H9 (cell line): ENCODE data around the gene CEP131. TPM values are rescaled to one million over a fixed set of nuclear protein-coding genes. Genes with fewer than 3 reads are reported as not detected.

Experiments
- DNase-seq: peaks from one replicate; pipeline ENCODE4 v3.0.0-alpha.2; 2017
- H2AFZ ChIP-seq: one replicate; pipeline ENCODE4 v1.6.1; 2013; ENCODE audit warnings: mild to moderate bottlenecking, low read length, control low read depth, moderate library complexity
- H2AK5ac ChIP-seq: 2 replicates; pipeline ENCODE4 v1.6.1; 2013; ENCODE audit warnings: low read length, control low read depth, mixed read lengths; ENCODE audit not compliant: insufficient read length
- H2BK120ac ChIP-seq: one replicate; pipeline ENCODE4 v1.6.1; 2013; ENCODE audit warnings: low read depth, mild to moderate bottlenecking, low read length, control low read depth, inconsistent platforms; ENCODE audit not compliant: poor library complexity, severe bottlenecking
- H2BK12ac ChIP-seq: 2 replicates; pipeline ENCODE4 v1.6.1; 2013; ENCODE audit warnings: low read length, control low read depth, mixed read lengths, low read depth; ENCODE audit not compliant: insufficient read length
- H2BK15ac ChIP-seq: 2 replicates; pipeline ENCODE4 v1.6.1; 2013; ENCODE audit warnings: low read depth, low read length, control low read depth
- H2BK20ac ChIP-seq: one replicate; pipeline ENCODE4 v1.6.1; 2013; ENCODE audit warnings: low read depth, mild to moderate bottlenecking, low read length, control low read depth, inconsistent platforms; ENCODE audit not compliant: poor library complexity, severe bottlenecking
- H2BK5ac ChIP-seq: 2 replicates; pipeline ENCODE4 v1.6.1; 2013; ENCODE audit warnings: low read length, control low read depth, mixed read lengths; ENCODE audit not compliant: insufficient read length
- H3K14ac ChIP-seq: 2 replicates; pipeline ENCODE4 v1.6.1; 2013; ENCODE audit warnings: low read length, control low read depth; ENCODE audit not compliant: insufficient read depth
- H3K18ac ChIP-seq: 2 replicates; pipeline ENCODE4 v1.6.1; 2013; ENCODE audit warnings: low read depth, mild to moderate bottlenecking, mixed read lengths, low read length, control low read depth; ENCODE audit not compliant: insufficient read length
- H3K23ac ChIP-seq: 2 replicates; pipeline ENCODE4 v1.6.1; 2013; ENCODE audit warnings: low read length, control low read depth, mixed read lengths, low read depth; ENCODE audit not compliant: insufficient read length
- H3K23me2 ChIP-seq: 2 replicates; pipeline ENCODE4 v1.6.1; 2013; ENCODE audit warnings: low read depth, mild to moderate bottlenecking, mixed read lengths, low read length, control low read depth; ENCODE audit not compliant: insufficient read length, poor library complexity, severe bottlenecking
- H3K27ac ChIP-seq: 2 replicates; pipeline ENCODE4 v1.5.1; 2013; ENCODE audit warnings: low read length, control low read depth, mixed read lengths, low read depth; ENCODE audit not compliant: insufficient read length
- H3K27me3 ChIP-seq: 2 replicates; pipeline ENCODE4 v1.6.1; 2013; ENCODE audit warnings: low read length, control low read depth, inconsistent platforms; ENCODE audit not compliant: insufficient read depth
- H3K4ac ChIP-seq: 2 replicates; pipeline ENCODE4 v1.6.1; 2013; ENCODE audit warnings: low read depth, mild to moderate bottlenecking, control low read depth, inconsistent platforms, low read length, moderate library complexity
- H3K4me1 ChIP-seq: 2 replicates; pipeline ENCODE4 v1.6.1; 2013; ENCODE audit warnings: low read length, control low read depth, inconsistent platforms; ENCODE audit not compliant: insufficient read depth
- H3K4me2 ChIP-seq: 2 replicates; pipeline ENCODE4 v1.6.1; 2013; ENCODE audit warnings: low read length, control low read depth, mixed read lengths; ENCODE audit not compliant: insufficient read length, insufficient read depth
- H3K56ac ChIP-seq: 2 replicates; pipeline ENCODE4 v1.6.1; 2013; ENCODE audit warnings: low read depth, mild to moderate bottlenecking, mixed read lengths, low read length, control low read depth; ENCODE audit not compliant: insufficient read length
- H3K79me1 ChIP-seq: 2 replicates; pipeline ENCODE4 v1.6.1; 2013; ENCODE audit warnings: low read depth, mild to moderate bottlenecking, moderate library complexity, low read length, control low read depth, inconsistent platforms; ENCODE audit not compliant: insufficient read depth, poor library complexity, severe bottlenecking
- H3K79me2 ChIP-seq: 2 replicates; pipeline ENCODE4 v1.6.1; 2013; ENCODE audit warnings: low read length, control low read depth, inconsistent platforms; ENCODE audit not compliant: insufficient read depth
- H3K9ac ChIP-seq: 2 replicates; pipeline ENCODE4 v1.6.1; 2013; ENCODE audit warnings: low read length, control low read depth, mixed read lengths; ENCODE audit not compliant: insufficient read length; ENCODE audit errors: extremely low read depth
- H3K9me3 ChIP-seq: one replicate; pipeline ENCODE4 v1.6.1; 2013; ENCODE audit warnings: low read depth, low read length, inconsistent platforms; ENCODE audit not compliant: control insufficient read depth
- H3T11ph ChIP-seq: one replicate; pipeline ENCODE4 v1.6.1; 2013; ENCODE audit warnings: mild to moderate bottlenecking, low read length, control low read depth, inconsistent platforms
- H4K20me1 ChIP-seq: one replicate; pipeline ENCODE4 v1.6.1; 2013; ENCODE audit not compliant: control insufficient read depth, insufficient read length, insufficient read depth
- H4K5ac ChIP-seq: 2 replicates; pipeline ENCODE4 v1.6.1; 2013; ENCODE audit warnings: low read depth, mild to moderate bottlenecking, mixed read lengths, low read length, control low read depth; ENCODE audit not compliant: insufficient read length
- H4K8ac ChIP-seq: replicated peaks from 2 replicates; pipeline ENCODE4 v1.6.1; 2013; ENCODE audit warnings: low read length, control low read depth, mixed read lengths, low read depth; ENCODE audit not compliant: insufficient read length
- H4K91ac ChIP-seq: 2 replicates; pipeline ENCODE4 v1.6.1; 2013; ENCODE audit warnings: low read depth, mild to moderate bottlenecking, moderate library complexity, mixed read lengths, low read length, control low read depth; ENCODE audit not compliant: insufficient read length
- H3K27ac Mint-ChIP-seq, 3 experiments: 2 replicates in 2 of 3; 3 replicates in 1 of 3; pipeline ENCODE4 v1.8.0; 2020 to 2021; ENCODE audit warnings: mixed read lengths in 3 of 3, mild to moderate bottlenecking in 1 of 3, moderate library complexity in 1 of 3
- H3K27me3 Mint-ChIP-seq: 2 replicates; pipeline ENCODE4 v1.8.0; 2021; ENCODE audit warnings: low read depth, mild to moderate bottlenecking, moderate library complexity, mixed read lengths
- H3K36me3 Mint-ChIP-seq, 3 experiments: 2 replicates in 2 of 3; 3 replicates in 1 of 3; pipeline ENCODE4 v1.8.0; 2020 to 2021; ENCODE audit warnings: low read depth in 3 of 3, mixed read lengths in 3 of 3; ENCODE audit not compliant: insufficient read depth in 1 of 3
- H3K4me1 Mint-ChIP-seq, 2 experiments: 2 replicates each; pipeline ENCODE4 v1.8.0; 2020; ENCODE audit warnings: mixed read lengths in 2 of 2
- H3K4me3 Mint-ChIP-seq, 2 experiments: 2 replicates in 1 of 2; 3 replicates in 1 of 2; pipeline ENCODE4 v1.8.0; 2020 to 2021; ENCODE audit warnings: mild to moderate bottlenecking in 2 of 2, mixed read lengths in 2 of 2, moderate library complexity in 1 of 2
- H3K9me3 Mint-ChIP-seq, 2 experiments: 2 replicates in 1 of 2; 3 replicates in 1 of 2; pipeline ENCODE4 v1.8.0; 2020; ENCODE audit warnings: mild to moderate bottlenecking in 2 of 2, mixed read lengths in 2 of 2, moderate library complexity in 1 of 2
- CTCF ChIP-seq: fragments of 200-600 bp; sonication (generic); conservative IDR thresholded peaks from 3 replicates; pipeline ENCODE4 v1.8.0; 2021; ENCODE audit warnings: antibody characterized with exemption, mild to moderate bottlenecking
- whole genome bisulfite sequencing: extraction: QIAGEN DNeasy Blood & Tissue Kit; methylation state at CpG from one replicate; pipeline ENCODE4 v1.1.7; 2013; ENCODE audit warnings: missing lambda C conversion rate, low lambda C conversion rate, mixed read lengths; ENCODE audit not compliant: insufficient read length; ENCODE audit errors: extremely low coverage; 5-methylcytosine and 5-hydroxymethylcytosine counted together
- total RNA-seq: library from RNA; stranded (reverse); gene quantifications from 2 replicates; pipeline ENCODE4 v1.2.1, GENCODE V29; 2021

CEP131 gene
- total RNA-seq, 1 experiment from 2014 or later: 16.3 TPM

GRCh38 chr17:81234506-81234855, 11.7 kb upstream of the CEP131 start:
- no peak overlapping the region for H3K4ac ChIP-seq
- no peak overlapping the region for H3K23ac ChIP-seq
- H2BK15ac ChIP-seq: no peak overlapping the region
- H4K5ac ChIP-seq: no peak overlapping the region
- no peak overlapping the region for H2BK120ac ChIP-seq
- no peak overlapping the region for H2BK12ac ChIP-seq
- no peak overlapping the region for H3K27ac ChIP-seq
- Mint-ChIP-seq H3K27me3 (no peaks in the 10 kb centered on the region), H3K4me1 (peaks cover 6 to 7% of the 10 kb centered on the region in 2 experiments), H3K4me3 (no peak overlapping the region), H3K9me3 (no peaks in the 10 kb centered on the region; a peak in 1 of 5 replicates), H3K27ac (peak overlapping the region in 1 of 3 experiments; percentile 51; a peak in 1 of 7 replicates), H3K36me3 (peaks cover 11 to 14% (median 14%) of the 10 kb centered on the region in 3 experiments)
- no peak overlapping the region for H3K14ac ChIP-seq
- H3K27me3 ChIP-seq: no peaks in the 10 kb centered on the region
- no peak overlapping the region for H3K9ac ChIP-seq
- no peak for DNase-seq
- no peak for TF ChIP-seq CTCF
- H4K8ac ChIP-seq: no peak overlapping the region
- H2AK5ac ChIP-seq: no peak overlapping the region
- no peak overlapping the region for H2BK20ac ChIP-seq
- H3T11ph ChIP-seq: no peak overlapping the region
- no CpG with 5 or more reads among the region's 13 CpGs for WGBS
- H2AFZ ChIP-seq: no peak overlapping the region
- H3K23me2 ChIP-seq: peaks cover 6% of the 10 kb centered on the region
- no peak overlapping the region for H4K91ac ChIP-seq
- H2BK5ac ChIP-seq: no peak overlapping the region
- no peak overlapping the region for H3K56ac ChIP-seq
- no peaks in the 10 kb centered on the region for H4K20me1 ChIP-seq
- no peaks in the 10 kb centered on the region for H3K9me3 ChIP-seq
- H3K4me2 ChIP-seq: no peak overlapping the region
- no peaks in the 10 kb centered on the region for H3K4me1 ChIP-seq
- no peak overlapping the region for H3K18ac ChIP-seq
- no peaks in the 10 kb centered on the region for H3K79me1 ChIP-seq
- peaks cover 4% of the 10 kb centered on the region for H3K79me2 ChIP-seq
